Thyroid gland (tissue), 4 donors: ENCODE measurements around the gene BANF2.

Source experiments
- POLR2A ChIP-seq, 2 donors: fragments of 450-650 bp; IDR thresholded peaks; one replicate each; pipeline ENCODE4 v1.6.1; 2017; ENCODE audit warnings: antibody characterized with exemption in 2 of 2, mild to moderate bottlenecking in 2 of 2, moderate library complexity in 1 of 2
- TF ChIP-seq, protein P1 (sequence below), 6 experiments: fragments of 200-600 bp in 3 of 6; fragments of 450-650 bp in 3 of 6; sonication (generic) in 3 of 6; IDR thresholded peaks; one replicate each; pipeline ENCODE4 v1.5.1; 2016 to 2019; ENCODE audit warnings: antibody characterized with exemption in 6 of 6, mild to moderate bottlenecking in 2 of 6, inconsistent platforms in 1 of 6, moderate library complexity in 1 of 6

DNA sequence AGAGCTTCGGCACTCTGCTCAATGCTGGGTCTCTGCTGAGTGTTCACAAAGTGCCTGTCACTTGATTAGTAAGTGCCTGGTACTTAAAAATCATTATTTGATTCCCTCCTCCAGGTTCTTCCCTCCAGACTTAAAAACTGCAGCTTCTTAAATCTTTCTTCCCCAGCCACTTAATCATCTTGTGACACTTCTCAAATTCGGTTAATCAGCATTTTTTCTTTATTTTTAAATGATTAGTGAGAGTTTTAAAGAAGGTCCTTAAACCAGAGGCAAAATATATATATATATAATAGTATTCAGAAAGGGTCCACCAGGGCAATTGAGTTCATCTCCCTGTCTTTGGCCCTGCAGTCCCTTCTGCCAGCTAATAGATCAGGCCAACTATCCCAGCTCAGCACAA lies 8.0 kb upstream of the BANF2 start:
- TF ChIP-seq, protein P1, sequence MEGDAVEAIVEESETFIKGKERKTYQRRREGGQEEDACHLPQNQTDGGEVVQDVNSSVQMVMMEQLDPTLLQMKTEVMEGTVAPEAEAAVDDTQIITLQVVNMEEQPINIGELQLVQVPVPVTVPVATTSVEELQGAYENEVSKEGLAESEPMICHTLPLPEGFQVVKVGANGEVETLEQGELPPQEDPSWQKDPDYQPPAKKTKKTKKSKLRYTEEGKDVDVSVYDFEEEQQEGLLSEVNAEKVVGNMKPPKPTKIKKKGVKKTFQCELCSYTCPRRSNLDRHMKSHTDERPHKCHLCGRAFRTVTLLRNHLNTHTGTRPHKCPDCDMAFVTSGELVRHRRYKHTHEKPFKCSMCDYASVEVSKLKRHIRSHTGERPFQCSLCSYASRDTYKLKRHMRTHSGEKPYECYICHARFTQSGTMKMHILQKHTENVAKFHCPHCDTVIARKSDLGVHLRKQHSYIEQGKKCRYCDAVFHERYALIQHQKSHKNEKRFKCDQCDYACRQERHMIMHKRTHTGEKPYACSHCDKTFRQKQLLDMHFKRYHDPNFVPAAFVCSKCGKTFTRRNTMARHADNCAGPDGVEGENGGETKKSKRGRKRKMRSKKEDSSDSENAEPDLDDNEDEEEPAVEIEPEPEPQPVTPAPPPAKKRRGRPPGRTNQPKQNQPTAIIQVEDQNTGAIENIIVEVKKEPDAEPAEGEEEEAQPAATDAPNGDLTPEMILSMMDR (IDR thresholded peaks at IDR 0.05), result no peak
- no peak for TF ChIP-seq POLR2A (IDR thresholded peaks at IDR 0.05)
